Calu3 (cell line): Measurements from ENCODE around the gene GMDS. TPM values are rescaled to one million over a fixed set of nuclear protein-coding genes. Genes with fewer than 3 reads are reported as not detected.

Experiments used
- BruUV-seq: library from RNA; stranded (reverse); fragments of 400-500 nt; replicated peaks from 2 replicates; lab custom pipeline; 2021; lab: Mats Ljungman, UMichigan
- CTCF ChIA-PET: fragments of 300-600 bp; sonication (Branson Sonifier 250); formaldehyde crosslinking; loops from one replicate; lab custom pipeline; 2022; ENCODE audit warnings: antibody characterized with exemption; lab: Charles Lee
- DNase-seq: peaks from one replicate; pipeline ENCODE4 v3.0.0; 2022
- H3K27ac Mint-ChIP-seq: one replicate; pipeline ENCODE4 v1.8.0; 2022; ENCODE audit warnings: mixed read lengths; ENCODE audit not compliant: unreplicated experiment
- H3K27me3 Mint-ChIP-seq: one replicate; pipeline ENCODE4 v1.8.0; 2022; ENCODE audit warnings: mixed read lengths; ENCODE audit not compliant: unreplicated experiment
- H3K36me3 Mint-ChIP-seq: one replicate; pipeline ENCODE4 v1.8.0; 2022; ENCODE audit warnings: mild to moderate bottlenecking, moderate library complexity, mixed read lengths; ENCODE audit not compliant: insufficient read depth, unreplicated experiment
- H3K4me1 Mint-ChIP-seq: one replicate; pipeline ENCODE4 v1.8.0; 2022; ENCODE audit warnings: mild to moderate bottlenecking, low read depth, mixed read lengths; ENCODE audit not compliant: unreplicated experiment
- H3K4me3 Mint-ChIP-seq: one replicate; pipeline ENCODE4 v1.8.0; 2022; ENCODE audit warnings: mild to moderate bottlenecking, low read depth, moderate library complexity, mixed read lengths; ENCODE audit not compliant: unreplicated experiment
- H3K9me3 Mint-ChIP-seq: one replicate; pipeline ENCODE4 v1.8.0; 2022; ENCODE audit warnings: low read depth, mixed read lengths; ENCODE audit not compliant: unreplicated experiment
- intact Hi-C: fragments of 100-400 bp; cut with micrococcal nuclease; formaldehyde crosslinking; loops from one replicate; pipeline ENCODE4 v1.10.0; 2022; ENCODE audit not compliant: unreplicated experiment
- total RNA-seq: library from RNA; stranded (reverse); gene quantifications from 2 replicates; pipeline ENCODE4 v1.2.3, GENCODE V29; 2022
- TF ChIP-seq, protein P1 (sequence below): fragments of 200-600 bp; IDR thresholded peaks from one replicate; pipeline ENCODE4 v1.8.0; 2022; ENCODE audit warnings: antibody characterized with exemption; ENCODE audit not compliant: unreplicated experiment

GMDS gene
- total RNA-seq, 1 experiment from 2014 or later = 58.2 TPM

DNA sequence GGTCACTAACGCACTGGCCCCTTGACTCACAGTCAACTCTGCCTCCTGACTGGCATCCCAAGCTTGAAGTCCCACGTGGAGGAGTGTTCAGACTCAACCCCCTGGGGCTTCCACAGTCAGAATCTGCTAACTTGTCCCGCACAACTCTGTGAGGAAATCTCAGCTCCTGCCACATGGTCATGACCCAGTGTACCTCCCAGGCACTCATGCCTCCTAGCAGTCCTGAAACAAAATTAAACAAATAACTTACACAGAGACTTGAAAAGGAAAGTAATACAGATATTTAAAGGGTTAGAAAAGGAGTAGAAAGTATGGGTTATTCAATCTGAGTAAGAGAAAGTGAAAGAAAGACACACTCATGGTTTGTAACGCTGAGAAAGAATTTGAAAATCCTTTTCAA is 134.9 kb downstream of the GMDS start:
- CTCF ChIA-PET = no interaction called here
- H3K27me3 Mint-ChIP-seq = no peaks in the 10 kb centered on the region
- BruUV-seq = no TSS peak
- peaks cover 6% of the 10 kb centered on the region for H3K36me3 Mint-ChIP-seq
- intact Hi-C loops = no loop called here
- no peaks in the 10 kb centered on the region for H3K9me3 Mint-ChIP-seq
- peaks cover 23% of the 10 kb centered on the region for H3K4me1 Mint-ChIP-seq
- DNase-seq = no peak
- TF ChIP-seq, protein P1, sequence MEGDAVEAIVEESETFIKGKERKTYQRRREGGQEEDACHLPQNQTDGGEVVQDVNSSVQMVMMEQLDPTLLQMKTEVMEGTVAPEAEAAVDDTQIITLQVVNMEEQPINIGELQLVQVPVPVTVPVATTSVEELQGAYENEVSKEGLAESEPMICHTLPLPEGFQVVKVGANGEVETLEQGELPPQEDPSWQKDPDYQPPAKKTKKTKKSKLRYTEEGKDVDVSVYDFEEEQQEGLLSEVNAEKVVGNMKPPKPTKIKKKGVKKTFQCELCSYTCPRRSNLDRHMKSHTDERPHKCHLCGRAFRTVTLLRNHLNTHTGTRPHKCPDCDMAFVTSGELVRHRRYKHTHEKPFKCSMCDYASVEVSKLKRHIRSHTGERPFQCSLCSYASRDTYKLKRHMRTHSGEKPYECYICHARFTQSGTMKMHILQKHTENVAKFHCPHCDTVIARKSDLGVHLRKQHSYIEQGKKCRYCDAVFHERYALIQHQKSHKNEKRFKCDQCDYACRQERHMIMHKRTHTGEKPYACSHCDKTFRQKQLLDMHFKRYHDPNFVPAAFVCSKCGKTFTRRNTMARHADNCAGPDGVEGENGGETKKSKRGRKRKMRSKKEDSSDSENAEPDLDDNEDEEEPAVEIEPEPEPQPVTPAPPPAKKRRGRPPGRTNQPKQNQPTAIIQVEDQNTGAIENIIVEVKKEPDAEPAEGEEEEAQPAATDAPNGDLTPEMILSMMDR = no peak
- no peak overlapping the region for H3K4me3 Mint-ChIP-seq
- no peak overlapping the region for H3K27ac Mint-ChIP-seq

DNA sequence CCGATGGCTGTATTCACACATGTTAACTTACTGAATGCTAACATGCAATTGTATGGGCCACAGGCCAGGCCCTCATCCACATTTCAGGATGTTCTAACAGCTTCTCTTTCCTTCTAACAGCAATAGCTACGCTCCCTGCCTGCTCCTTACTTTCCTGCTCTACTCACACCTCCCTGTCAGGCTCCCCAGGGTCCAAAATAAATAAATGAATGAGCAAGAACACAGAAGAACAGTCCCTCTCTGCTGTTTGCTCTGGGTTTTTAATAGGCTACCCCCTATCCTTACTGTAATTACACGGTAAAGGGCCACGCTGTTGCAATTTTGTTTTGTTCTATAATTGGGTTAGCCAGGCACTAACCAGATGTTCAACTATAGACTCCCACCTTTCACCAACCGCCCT is 135.6 kb downstream of the GMDS start:
- no peak overlapping the region for H3K4me3 Mint-ChIP-seq
- peaks cover 23% of the 10 kb centered on the region for H3K4me1 Mint-ChIP-seq
- no peaks in the 10 kb centered on the region for H3K9me3 Mint-ChIP-seq
- no peaks in the 10 kb centered on the region for H3K27me3 Mint-ChIP-seq
- TF ChIP-seq, protein P1 = no peak
- CTCF ChIA-PET = interaction anchor here (0.5 kb wide), 1 partner anchor 78 kb away, joined by 3 read pairs; no protein-coding TSS in a partner anchor
- no peak for DNase-seq
- no TSS peak for BruUV-seq
- intact Hi-C loops = loop anchor here (10.0 kb wide), 1 partner anchor 335 kb away; no protein-coding TSS in a partner anchor
- peaks cover 6% of the 10 kb centered on the region for H3K36me3 Mint-ChIP-seq
- H3K27ac Mint-ChIP-seq = no peak overlapping the region

- no TSS peak for BruUV-seq
- Mint-ChIP-seq H3K36me3 (peaks cover 12% of the 10 kb centered on the region), H3K4me1 (peaks cover 29% of the 10 kb centered on the region), H3K4me3 (no peak overlapping the region), H3K27ac (no peak overlapping the region), H3K9me3 (no peaks in the 10 kb centered on the region), H3K27me3 (no peaks in the 10 kb centered on the region)
- CTCF ChIA-PET = no interaction called here
- TF ChIP-seq, protein P1 = no peak
- intact Hi-C loops = loop anchor here (10.0 kb wide), 1 partner anchor 336 kb away; no protein-coding TSS in a partner anchor
- DNase-seq = no peak
Measured at GRCh38 chr6:2108700-2109306, 136.6 kb downstream of the GMDS start.

- CTCF ChIA-PET = interaction anchor here (1.2 to 2.4 kb wide), 3 partner anchors 250 to 530 kb away, joined by 3 to 13 read pairs (median 4); no protein-coding TSS in a partner anchor
- H3K4me3 Mint-ChIP-seq = peak overlapping the region; percentile 54
- H3K4me1 Mint-ChIP-seq = peaks cover 8% of the 10 kb centered on the region
- BruUV-seq = no TSS peak
- peak overlapping the region; percentile 66 for H3K27ac Mint-ChIP-seq
- peaks cover 5% of the 10 kb centered on the region for H3K36me3 Mint-ChIP-seq
- TF ChIP-seq, protein P1 = no peak
- no peaks in the 10 kb centered on the region for H3K9me3 Mint-ChIP-seq
- no peak for DNase-seq
- no peaks in the 10 kb centered on the region for H3K27me3 Mint-ChIP-seq
- intact Hi-C loops = loop anchor here (2.0 to 10.0 kb wide), 4 partner anchors 248 to 500 kb away; no protein-coding TSS in a partner anchor
Measured at GRCh38 chr6:2104524-2104880, 140.9 kb downstream of the GMDS start.
